Measurements from ENCODE around the gene ALAD.

DNA sequence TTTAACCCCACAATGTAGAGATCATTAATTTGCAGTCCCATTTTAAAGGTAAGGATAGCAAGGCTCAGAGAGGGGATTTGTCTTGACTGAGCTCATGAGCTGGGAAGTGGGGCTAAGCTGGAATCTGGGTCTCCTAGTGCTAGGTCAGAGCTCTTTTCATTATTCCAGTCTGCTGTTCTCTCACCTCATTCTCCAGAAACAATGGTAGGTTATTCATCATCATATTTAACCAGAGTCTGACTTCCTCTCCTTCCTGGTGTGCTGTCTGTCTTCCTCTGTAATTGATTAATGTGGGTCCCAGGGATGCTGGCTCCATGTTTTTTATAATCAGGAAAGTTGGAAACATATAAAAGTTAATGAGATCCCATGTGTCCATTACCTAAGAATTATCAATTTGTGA is 30.1 kb upstream of the ALAD start:
- TF ChIP-seq POLR2AphosphoS5 (IDR thresholded peaks at IDR 0.05; ENCODE audit: low read depth, low read length) (no peak), SPI1 (IDR thresholded peaks at IDR 0.05; ENCODE audit: low read depth, low read length) (no peak)
